Choroid plexus epithelial cell (primary cell): ENCODE measurements around the gene MYRFL.

Experiments used
- DNase-seq: peaks from one replicate; pipeline ENCODE4 v3.0.0-alpha.2; 2010; ENCODE audit warnings: low read depth
- H3K4me3 ChIP-seq: 2 replicates; pipeline ENCODE4 v1.5.1; 2011; ENCODE audit warnings: low read depth, mild to moderate bottlenecking, control low read depth, low read length, moderate library complexity
- CTCF ChIP-seq: conservative IDR thresholded peaks from 2 replicates; pipeline ENCODE4 v1.5.1; 2011; ENCODE audit warnings: low read depth, mild to moderate bottlenecking, control low read depth, inconsistent platforms, low read length, moderate library complexity

MYRFL gene

GRCh38 chr12:69947897-69948296 is 122.9 kb downstream of the MYRFL start:
- no peak for DNase-seq
- H3K4me3 ChIP-seq, result no peak overlapping the region
- no peak for TF ChIP-seq CTCF

- no peak for TF ChIP-seq CTCF
- no peak for DNase-seq
- H3K4me3 ChIP-seq, result no peak overlapping the region
Observed at GRCh38 chr12:69948851-69949250, 123.8 kb downstream of the MYRFL start.

- H3K4me3 ChIP-seq, result no peak overlapping the region
- no peak for DNase-seq
- no peak for TF ChIP-seq CTCF
Observed at GRCh38 chr12:69949311-69950002, 124.4 kb downstream of the MYRFL start.

GRCh38 chr12:69951108-69951507 is 126.1 kb downstream of the MYRFL start:
- no peak for TF ChIP-seq CTCF
- no peak for DNase-seq
- no peak overlapping the region for H3K4me3 ChIP-seq

- no peak for TF ChIP-seq CTCF
- no peak overlapping the region for H3K4me3 ChIP-seq
- DNase-seq, result no peak
Observed at GRCh38 chr12:69952890-69953289, 127.9 kb downstream of the MYRFL start.

- H3K4me3 ChIP-seq, result no peak overlapping the region
- no peak for TF ChIP-seq CTCF
Observed at GRCh38 chr12:69961246-69961645, 136.2 kb downstream of the MYRFL start.

GRCh38 chr12:69966409-69966808 is 141.4 kb downstream of the MYRFL start:
- H3K4me3 ChIP-seq, result no peak overlapping the region
- peak; percentile 20 for DNase-seq
- TF ChIP-seq CTCF, result no peak

More at GRCh38 chr12:69961246-69961645, 136.2 kb downstream of the MYRFL start:
- no peak for DNase-seq
